Type B pancreatic cell (in vitro differentiated cells): ENCODE data around the gene PPARA. TPM values are rescaled to one million over a fixed set of nuclear protein-coding genes. Genes with fewer than 3 reads are reported as not detected.

Experiments
- DNase-seq: peaks from one replicate; pipeline ENCODE4 v3.0.0; 2021; ENCODE audit warnings: mixed read lengths; ENCODE audit not compliant: unreplicated experiment; ENCODE audit errors: extremely low spot score
- H3K27ac Mint-ChIP-seq: 2 replicates; pipeline ENCODE4 v1.8.0; 2021; ENCODE audit warnings: mild to moderate bottlenecking, mixed read lengths
- H3K27me3 Mint-ChIP-seq: 2 replicates; pipeline ENCODE4 v1.8.0; 2021; ENCODE audit warnings: mixed read lengths
- H3K36me3 Mint-ChIP-seq: 2 replicates; pipeline ENCODE4 v1.8.0; 2021; ENCODE audit warnings: mixed read lengths
- H3K4me1 Mint-ChIP-seq: one replicate; pipeline ENCODE4 v1.8.0; 2021; ENCODE audit warnings: mixed read lengths; ENCODE audit not compliant: unreplicated experiment
- H3K4me3 Mint-ChIP-seq: 2 replicates; pipeline ENCODE4 v1.8.0; 2021; ENCODE audit warnings: mild to moderate bottlenecking, mixed read lengths
- H3K9me3 Mint-ChIP-seq: 2 replicates; pipeline ENCODE4 v1.8.0; 2021; ENCODE audit warnings: mixed read lengths
- total RNA-seq: library from RNA; stranded (reverse); gene quantifications from 2 replicates; pipeline ENCODE4 v1.2.1, GENCODE V29; 2021; ENCODE audit warnings: low replicate concordance
- TF ChIP-seq, protein P1 (sequence below): fragments of 200-600 bp; sonication (generic); conservative IDR thresholded peaks from 2 replicates; pipeline ENCODE4 v1.5.0; 2021; ENCODE audit warnings: antibody characterized with exemption, mild to moderate bottlenecking

Gene PPARA
- total RNA-seq, 1 donor from 2014 or later, result 22.7 TPM

DNA sequence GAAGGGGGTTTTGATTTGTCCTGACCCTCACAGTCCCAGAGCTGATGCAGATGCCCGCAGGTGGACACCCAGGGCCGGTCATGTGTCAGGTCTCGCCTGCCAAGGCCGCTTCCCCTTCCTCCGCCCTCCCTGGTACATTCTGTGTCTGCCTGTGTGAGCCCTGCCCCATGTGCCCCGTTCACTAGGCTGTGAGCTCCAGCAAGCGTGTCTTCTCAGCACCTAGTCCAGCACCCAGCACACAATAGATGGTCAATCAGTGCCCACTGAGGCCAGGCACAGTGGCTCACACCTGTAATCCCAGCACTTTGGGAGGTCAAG is 29.9 kb upstream of the PPARA start:
- Mint-ChIP-seq H3K27me3 (no peaks in the 10 kb centered on the region), H3K36me3 (no peaks in the 10 kb centered on the region), H3K4me1 (no peaks in the 10 kb centered on the region), H3K9me3 (no peaks in the 10 kb centered on the region), H3K4me3 (no peak overlapping the region), H3K27ac (no peak overlapping the region)
- DNase-seq, result no peak
- TF ChIP-seq, protein P1, sequence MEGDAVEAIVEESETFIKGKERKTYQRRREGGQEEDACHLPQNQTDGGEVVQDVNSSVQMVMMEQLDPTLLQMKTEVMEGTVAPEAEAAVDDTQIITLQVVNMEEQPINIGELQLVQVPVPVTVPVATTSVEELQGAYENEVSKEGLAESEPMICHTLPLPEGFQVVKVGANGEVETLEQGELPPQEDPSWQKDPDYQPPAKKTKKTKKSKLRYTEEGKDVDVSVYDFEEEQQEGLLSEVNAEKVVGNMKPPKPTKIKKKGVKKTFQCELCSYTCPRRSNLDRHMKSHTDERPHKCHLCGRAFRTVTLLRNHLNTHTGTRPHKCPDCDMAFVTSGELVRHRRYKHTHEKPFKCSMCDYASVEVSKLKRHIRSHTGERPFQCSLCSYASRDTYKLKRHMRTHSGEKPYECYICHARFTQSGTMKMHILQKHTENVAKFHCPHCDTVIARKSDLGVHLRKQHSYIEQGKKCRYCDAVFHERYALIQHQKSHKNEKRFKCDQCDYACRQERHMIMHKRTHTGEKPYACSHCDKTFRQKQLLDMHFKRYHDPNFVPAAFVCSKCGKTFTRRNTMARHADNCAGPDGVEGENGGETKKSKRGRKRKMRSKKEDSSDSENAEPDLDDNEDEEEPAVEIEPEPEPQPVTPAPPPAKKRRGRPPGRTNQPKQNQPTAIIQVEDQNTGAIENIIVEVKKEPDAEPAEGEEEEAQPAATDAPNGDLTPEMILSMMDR, result no peak

- no peak overlapping the region for H3K4me3 Mint-ChIP-seq
- DNase-seq, result no peak
- no peaks in the 10 kb centered on the region for H3K9me3 Mint-ChIP-seq
- H3K36me3 Mint-ChIP-seq, result no peaks in the 10 kb centered on the region
- H3K27ac Mint-ChIP-seq, result no peak overlapping the region
- no peaks in the 10 kb centered on the region for H3K27me3 Mint-ChIP-seq
- no peaks in the 10 kb centered on the region for H3K4me1 Mint-ChIP-seq
- TF ChIP-seq, protein P1, result no peak
These were observed 29.2 kb upstream of the PPARA start for GRCh38 chr22:46121079-46121478.

- no peak for DNase-seq
- H3K27me3 Mint-ChIP-seq, result no peaks in the 10 kb centered on the region
- no peak overlapping the region for H3K27ac Mint-ChIP-seq
- H3K36me3 Mint-ChIP-seq, result no peaks in the 10 kb centered on the region
- no peak overlapping the region for H3K4me3 Mint-ChIP-seq
- TF ChIP-seq, protein P1, result no peak
- no peaks in the 10 kb centered on the region for H3K9me3 Mint-ChIP-seq
- no peaks in the 10 kb centered on the region for H3K4me1 Mint-ChIP-seq
These were observed 28.6 kb upstream of the PPARA start for GRCh38 chr22:46121523-46122287.

DNA sequence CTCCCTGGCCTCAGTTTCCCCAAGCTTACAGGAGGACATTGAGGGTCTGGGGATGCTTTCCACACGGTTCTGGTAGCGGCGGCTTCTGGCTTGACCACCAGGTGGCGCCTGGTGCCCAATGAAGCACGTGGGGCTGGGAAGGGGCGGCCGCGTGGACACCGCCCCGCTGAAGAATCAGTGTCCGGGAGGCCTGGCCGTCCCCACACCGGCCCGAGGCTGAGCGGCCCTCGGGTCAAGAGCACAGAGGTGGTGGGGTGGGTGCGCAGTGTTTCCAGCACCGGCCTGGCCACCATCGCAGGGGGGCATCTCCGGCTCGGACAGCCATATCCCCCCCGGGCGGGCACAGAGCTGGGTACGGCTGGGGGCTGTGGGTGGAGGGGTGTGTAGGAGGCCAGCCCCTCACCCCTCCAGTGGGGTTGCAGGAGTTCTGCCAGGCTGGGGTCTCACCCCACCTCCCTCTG is 27.8 kb upstream of the PPARA start:
- H3K27me3 Mint-ChIP-seq, result no peaks in the 10 kb centered on the region
- TF ChIP-seq, protein P1, result peak; percentile 99
- H3K4me1 Mint-ChIP-seq, result no peaks in the 10 kb centered on the region
- no peak overlapping the region for H3K27ac Mint-ChIP-seq
- no peaks in the 10 kb centered on the region for H3K9me3 Mint-ChIP-seq
- H3K4me3 Mint-ChIP-seq, result no peak overlapping the region
- H3K36me3 Mint-ChIP-seq, result no peaks in the 10 kb centered on the region
- DNase-seq, result no peak

GRCh38 chr22:46122980-46123693 is 27.2 kb upstream of the PPARA start:
- Mint-ChIP-seq H3K4me3 (no peak overlapping the region), H3K27ac (no peak overlapping the region), H3K4me1 (no peaks in the 10 kb centered on the region), H3K36me3 (no peaks in the 10 kb centered on the region), H3K9me3 (no peaks in the 10 kb centered on the region), H3K27me3 (no peaks in the 10 kb centered on the region)
- TF ChIP-seq, protein P1, result no peak
- no peak for DNase-seq
